OCI-LY7 (cell line): ENCODE results near the gene TYMP. TPM values are rescaled to one million over a fixed set of nuclear protein-coding genes. Genes with fewer than 3 reads are reported as not detected.

ENCODE experiments used
- BruUV-seq: library from RNA; stranded (reverse); fragments of 400-500 nt; replicated peaks from 2 replicates; lab custom pipeline; 2021; lab: Mats Ljungman, UMichigan
- CTCF ChIA-PET: fragments of 300-600 bp; sonication (Branson Sonifier 250); formaldehyde crosslinking; loops from one replicate; lab custom pipeline; 2022; ENCODE audit warnings: antibody characterized with exemption; ENCODE audit not compliant: unreplicated experiment; lab: Charles Lee
- POLR2A ChIA-PET: fragments of 300-600 bp; sonication (Branson Sonifier 250); formaldehyde crosslinking; loops from one replicate; lab custom pipeline; 2022; ENCODE audit warnings: antibody characterized with exemption; lab: Charles Lee
- DNase-seq: peaks from one replicate; pipeline ENCODE4 v3.0.0-alpha.2; 2015; ENCODE audit warnings: low spot score
- H2AFZ ChIP-seq: fragments of 200-600 bp; sonication (generic), shearing (Covaris generic); 2 replicates; pipeline ENCODE4 v1.6.1; 2014; ENCODE audit warnings: mild to moderate bottlenecking, antibody characterized with exemption, low read length, moderate library complexity
- H3K27ac ChIP-seq: fragments of 200-600 bp; sonication (generic); 2 replicates; pipeline ENCODE4 v1.5.1; 2014; ENCODE audit warnings: mixed run types, low read depth, mild to moderate bottlenecking, moderate library complexity, low read length, inconsistent platforms; ENCODE audit not compliant: poor library complexity, severe bottlenecking
- H3K36me3 ChIP-seq: fragments of 200-600 bp; sonication (generic); 2 replicates; pipeline ENCODE4 v1.6.1; 2014; ENCODE audit warnings: mild to moderate bottlenecking, antibody characterized with exemption, low read length, moderate library complexity, mixed read lengths; ENCODE audit not compliant: insufficient read depth
- H3K4me1 ChIP-seq: fragments of 200-600 bp; sonication (generic); 2 replicates; pipeline ENCODE4 v1.5.1; 2014; ENCODE audit warnings: mild to moderate bottlenecking, low read length; ENCODE audit not compliant: insufficient read depth, poor library complexity, severe bottlenecking
- H3K4me2 ChIP-seq: fragments of 200-600 bp; sonication (generic); 2 replicates; pipeline ENCODE4 v1.6.1; 2014; ENCODE audit warnings: mild to moderate bottlenecking, low read length
- H3K4me3 ChIP-seq: fragments of 200-600 bp; sonication (generic); 2 replicates; pipeline ENCODE4 v1.5.1; 2014; ENCODE audit warnings: mild to moderate bottlenecking, low read depth, low read length; ENCODE audit not compliant: poor library complexity, severe bottlenecking
- H3K79me2 ChIP-seq: fragments of 200-600 bp; sonication (generic); 2 replicates; pipeline ENCODE4 v1.6.1; 2016; ENCODE audit warnings: low read depth, mild to moderate bottlenecking, low read length, moderate library complexity, mixed read lengths; ENCODE audit not compliant: insufficient read depth
- H3K9me2 ChIP-seq: fragments of 200-600 bp; sonication (generic); 2 replicates; pipeline ENCODE4 v1.6.1; 2016; ENCODE audit warnings: mild to moderate bottlenecking, low read length, mixed read lengths; ENCODE audit not compliant: insufficient read depth
- H3K9me3 ChIP-seq: fragments of 200-600 bp; sonication (generic); 2 replicates; pipeline ENCODE4 v1.6.1; 2014; ENCODE audit warnings: mild to moderate bottlenecking, mixed run types, low read length, mixed read lengths
- H4K20me1 ChIP-seq: fragments of 200-600 bp; sonication (generic); 2 replicates; pipeline ENCODE4 v1.6.1; 2014; ENCODE audit warnings: mild to moderate bottlenecking, antibody characterized with exemption, low read length, moderate library complexity, mixed read lengths; ENCODE audit not compliant: insufficient read depth
- CTCF ChIP-seq: fragments of 200-600 bp; sonication (generic); conservative IDR thresholded peaks from 2 replicates; pipeline ENCODE4 v1.5.1; 2014; ENCODE audit warnings: mild to moderate bottlenecking, antibody characterized with exemption, low read length, moderate library complexity, mixed read lengths
- EZH2phosphoT487 ChIP-seq: fragments of 200-600 bp; sonication (generic); IDR thresholded peaks from 2 replicates; pipeline ENCODE4 v1.6.1; 2018; ENCODE audit warnings: low read depth, borderline replicate concordance, mild to moderate bottlenecking, mixed run types, antibody characterized with exemption, low read length, moderate library complexity, mixed read lengths
- intact Hi-C: fragments of 100-400 bp; cut with micrococcal nuclease; formaldehyde crosslinking; loops from one replicate; pipeline ENCODE4 v1.10.0; 2022; ENCODE audit not compliant: unreplicated experiment
- total RNA-seq, 2 experiments: library from RNA; depleted of rRNA in 1 of 2; stranded (reverse); fragments of >200 nt in 1 of 2; shearing (Covaris generic) in 1 of 2; gene quantifications; 2 replicates each; pipeline ENCODE4 v1.2.3, GENCODE V29; 2014 to 2022

The TYMP gene
- total RNA-seq, 2 experiments from 2014 or later, result 3.9 to 4.0 TPM

- Histone ChIP-seq H3K4me3 (no peak overlapping the region), H3K9me3 (no peaks in the 10 kb centered on the region), H2AFZ (no peak overlapping the region), H3K4me1 (peaks cover 16% of the 10 kb centered on the region), H3K79me2 (peaks cover 4% of the 10 kb centered on the region; the same call in 1 of the 2 replicates), H3K36me3 (peaks cover 66% of the 10 kb centered on the region), H3K4me2 (peak overlapping the region; percentile 93; the same call in 1 of the 2 replicates), H3K9me2 (no peaks in the 10 kb centered on the region), H4K20me1 (no peaks in the 10 kb centered on the region), H3K27ac (no peak overlapping the region)
- CTCF ChIA-PET, result no interaction called here
- intact Hi-C loops, result no loop called here
- TF ChIP-seq EZH2phosphoT487, result no peak
- TF ChIP-seq CTCF, result no peak
- POLR2A ChIA-PET, result interaction anchor here (3.3 kb wide), 1 partner anchor 14 kb away, joined by 33 read pairs; the partner anchor contains the start of genes LMF2 and NCAPH2
- BruUV-seq, result no TSS peak
- no peak for DNase-seq
Observed at GRCh38 chr22:50523458-50523805, 6.4 kb downstream of the TYMP start.

- no peak for TF ChIP-seq EZH2phosphoT487
- TF ChIP-seq CTCF, result no peak
- CTCF ChIA-PET, result interaction anchor here (0.6 kb wide), 2 partner anchors 38 to 50 kb away, joined by 3 to 9 read pairs; no protein-coding TSS in a partner anchor
- Histone ChIP-seq H3K4me1 (peaks cover 16% of the 10 kb centered on the region), H3K9me2 (no peaks in the 10 kb centered on the region), H4K20me1 (no peaks in the 10 kb centered on the region), H3K27ac (no peak overlapping the region), H3K4me3 (no peak overlapping the region), H3K9me3 (no peaks in the 10 kb centered on the region), H3K79me2 (peaks cover 4% of the 10 kb centered on the region; the same call in 1 of the 2 replicates), H3K4me2 (no peak overlapping the region), H3K36me3 (peaks cover 72% of the 10 kb centered on the region), H2AFZ (no peak overlapping the region)
- POLR2A ChIA-PET, result interaction anchor here (0.6 to 1.3 kb wide), 3 partner anchors 15 to 598 kb away, joined by 3 to 4 read pairs (median 4); partner anchors contain the start of genes LMF2 and NCAPH2
- TSS peak; percentile 53 for BruUV-seq
- intact Hi-C loops, result no loop called here
- DNase-seq, result no peak
Observed at GRCh38 chr22:50522806-50523438, 6.9 kb downstream of the TYMP start.
